ENCODE data around the gene RPS17.
"Not testable (repeated sequence)": the region's sequence is repeated elsewhere in the genome, so short reads cannot be mapped to it uniquely, and the experiment has no call there.

The RPS17 gene

GRCh38 chr15:82507087-82507486, 33.2 kb downstream of the RPS17 start:
- not testable (repeated sequence) for DNase-seq

DNA sequence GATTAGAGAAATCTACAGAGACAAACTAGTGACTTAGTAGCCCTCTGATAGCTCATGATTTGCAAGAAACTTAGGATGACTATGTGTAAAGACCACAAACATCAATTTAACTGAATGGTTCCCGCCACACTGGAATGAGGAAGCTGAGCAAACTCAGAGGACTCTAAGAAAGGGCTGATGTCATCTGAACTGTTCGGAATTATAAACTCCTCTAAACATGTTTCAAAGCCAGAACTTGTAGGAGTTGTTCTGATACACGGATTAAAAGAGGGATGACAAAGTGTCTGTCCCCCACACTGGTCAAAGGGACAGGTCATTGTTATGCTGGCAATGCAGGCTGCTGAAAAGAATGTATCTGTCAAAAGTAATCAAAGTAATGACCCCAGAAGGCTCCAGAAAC, 34.4 kb downstream of the RPS17 start:
- DNase-seq: not testable (repeated sequence)

DNA sequence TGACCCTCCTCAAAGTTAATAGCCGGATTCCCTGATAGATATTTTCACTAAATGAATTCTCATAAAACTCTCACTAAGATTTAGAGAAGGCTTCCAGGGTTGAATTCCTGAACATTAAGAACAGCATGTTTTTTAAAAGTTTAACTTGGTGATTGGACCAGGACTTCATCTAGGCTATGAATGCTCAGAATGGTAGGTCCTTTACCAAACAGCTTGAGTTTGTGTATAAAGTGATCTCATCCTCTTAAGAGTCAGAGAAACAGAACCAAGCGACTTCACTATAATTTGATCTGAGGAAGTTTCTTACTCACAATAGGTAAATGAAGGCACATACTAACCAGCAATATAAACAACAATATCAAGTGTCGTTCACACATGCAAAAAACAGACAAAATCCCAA, 36.2 kb downstream of the RPS17 start:
- not testable (repeated sequence) for DNase-seq

- not testable (repeated sequence) for DNase-seq
These were observed 37.4 kb downstream of the RPS17 start for GRCh38 chr15:82502700-82503339.

DNA sequence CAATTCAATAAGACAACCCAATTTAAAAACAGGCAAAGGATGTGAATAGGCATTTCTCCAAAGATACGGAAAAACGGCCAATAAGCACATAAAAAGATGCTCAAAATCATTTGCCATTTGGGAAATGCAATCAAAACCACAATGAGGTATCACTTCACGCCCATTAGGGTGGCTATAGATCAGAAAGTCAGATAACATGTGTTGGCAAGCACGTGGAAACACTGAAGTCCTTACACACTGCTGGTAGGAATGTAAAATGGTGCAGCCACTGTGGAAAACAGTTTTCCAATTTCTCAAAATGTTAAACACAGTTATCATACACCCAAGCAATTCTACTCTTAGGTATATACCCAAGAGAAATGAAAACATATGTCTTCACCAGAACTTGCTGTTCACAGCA, 39.5 kb downstream of the RPS17 start:
- not testable (repeated sequence) for DNase-seq

GRCh38 chr15:82497978-82498377, 42.3 kb downstream of the RPS17 start:
- not testable (repeated sequence) for DNase-seq

DNA sequence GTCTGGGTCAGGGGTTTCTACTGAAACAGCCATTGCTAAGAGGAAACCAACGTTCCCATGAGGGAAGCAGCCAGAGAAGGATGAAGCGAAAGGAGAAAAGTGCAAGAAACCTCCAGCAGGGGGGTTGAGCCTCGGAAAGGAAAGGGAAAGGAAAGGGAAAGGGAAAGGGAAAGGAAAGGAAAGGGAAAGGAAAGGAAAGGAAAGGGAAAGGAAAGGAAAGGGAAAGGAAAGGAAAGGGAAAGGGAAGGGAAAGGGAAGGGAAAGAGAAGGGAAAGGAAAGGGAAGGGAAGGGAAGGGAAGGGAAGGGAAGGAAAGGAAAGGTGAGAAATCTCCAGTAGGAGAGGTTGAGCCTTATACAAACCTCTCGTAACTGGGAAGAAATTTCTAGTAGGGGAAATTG, 52.0 kb downstream of the RPS17 start:
- DNase-seq: not testable (repeated sequence)

GRCh38 chr15:82487045-82487444, 53.2 kb downstream of the RPS17 start:
- not testable (repeated sequence) for DNase-seq
